Endothelial cell of umbilical vein (primary cell): ENCODE measurements around the gene ATP8A2.

ENCODE experiments used
- CTCF ChIP-seq, 2 donors: IDR thresholded peaks; 1 replicate in 1 of 2; 2 replicates in 1 of 2; pipeline ENCODE4 v1.5.1; 2011; ENCODE audit warnings: low read length in 2 of 2, mild to moderate bottlenecking in 2 of 2, moderate library complexity in 2 of 2, control low read depth in 1 of 2, inconsistent platforms in 1 of 2, low read depth in 1 of 2; ENCODE audit not compliant: insufficient read depth in 1 of 2; ENCODE audit errors: extremely low read depth in 1 of 2
- EZH2 ChIP-seq: IDR thresholded peaks from 2 replicates; pipeline ENCODE4 v1.6.1; 2012; ENCODE audit warnings: borderline replicate concordance, low read depth, mild to moderate bottlenecking, moderate library complexity, low read length, inconsistent platforms; ENCODE audit not compliant: severe bottlenecking
- FOS ChIP-seq: IDR thresholded peaks from 2 replicates; pipeline ENCODE4 v1.6.1; 2011; ENCODE audit warnings: mild to moderate bottlenecking, low read length, moderate library complexity, borderline replicate concordance; ENCODE audit not compliant: insufficient read depth
- MAX ChIP-seq: IDR thresholded peaks from 2 replicates; pipeline ENCODE4 v1.6.1; 2011; ENCODE audit not compliant: insufficient read depth, insufficient read length
- POLR2A ChIP-seq: IDR thresholded peaks from 2 replicates; pipeline ENCODE4 v1.6.1; 2012; ENCODE audit warnings: low read depth, mild to moderate bottlenecking, control low read depth, low read length

- TF ChIP-seq CTCF (IDR thresholded peaks at IDR 0.05; ENCODE audit: extremely low read depth in 1 of 2, insufficient read depth in 1 of 2, low read depth in 1 of 2, low read length in 2 of 2) (no peak), EZH2 (no peak), FOS (no peak), MAX (no peak), POLR2A (no peak)
Observed at GRCh38 chr13:25800523-25800922, 428.7 kb downstream of the ATP8A2 start.
